ENCODE measurements around the gene TUBGCP4.

DNA sequence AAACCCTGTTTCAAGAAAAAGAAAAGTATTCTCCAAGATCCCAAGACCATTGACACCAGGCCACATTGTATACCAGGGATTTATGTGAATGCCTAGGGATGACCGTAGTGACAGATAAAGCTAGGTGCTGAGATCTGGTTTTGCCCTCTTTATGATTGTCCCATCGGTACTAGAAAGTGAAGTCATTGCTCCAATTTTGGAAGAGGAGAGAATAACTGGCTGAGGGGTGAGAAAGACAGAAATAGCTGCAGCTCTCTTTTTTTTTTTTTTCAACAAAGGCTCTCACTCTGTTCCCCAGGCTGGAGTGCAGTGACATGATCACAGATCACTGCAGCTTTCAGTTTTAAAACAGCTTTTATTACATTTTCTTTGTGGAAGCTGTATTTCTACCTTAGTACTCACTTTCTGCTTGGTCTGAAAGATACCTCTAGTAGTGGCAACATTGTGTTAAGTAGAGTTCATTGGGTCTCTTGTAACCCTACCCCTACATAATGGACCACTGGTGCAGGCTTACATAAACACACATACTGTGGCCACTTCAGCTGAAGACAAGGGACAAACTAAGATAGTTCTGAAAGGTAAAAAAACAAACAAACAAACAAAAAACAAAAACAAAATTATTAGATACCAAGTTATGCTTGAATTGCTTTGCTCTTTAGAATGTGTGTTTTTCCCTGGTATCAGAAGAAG, 18.1 kb upstream of the TUBGCP4 start:
- TF ChIP-seq, protein P1, sequence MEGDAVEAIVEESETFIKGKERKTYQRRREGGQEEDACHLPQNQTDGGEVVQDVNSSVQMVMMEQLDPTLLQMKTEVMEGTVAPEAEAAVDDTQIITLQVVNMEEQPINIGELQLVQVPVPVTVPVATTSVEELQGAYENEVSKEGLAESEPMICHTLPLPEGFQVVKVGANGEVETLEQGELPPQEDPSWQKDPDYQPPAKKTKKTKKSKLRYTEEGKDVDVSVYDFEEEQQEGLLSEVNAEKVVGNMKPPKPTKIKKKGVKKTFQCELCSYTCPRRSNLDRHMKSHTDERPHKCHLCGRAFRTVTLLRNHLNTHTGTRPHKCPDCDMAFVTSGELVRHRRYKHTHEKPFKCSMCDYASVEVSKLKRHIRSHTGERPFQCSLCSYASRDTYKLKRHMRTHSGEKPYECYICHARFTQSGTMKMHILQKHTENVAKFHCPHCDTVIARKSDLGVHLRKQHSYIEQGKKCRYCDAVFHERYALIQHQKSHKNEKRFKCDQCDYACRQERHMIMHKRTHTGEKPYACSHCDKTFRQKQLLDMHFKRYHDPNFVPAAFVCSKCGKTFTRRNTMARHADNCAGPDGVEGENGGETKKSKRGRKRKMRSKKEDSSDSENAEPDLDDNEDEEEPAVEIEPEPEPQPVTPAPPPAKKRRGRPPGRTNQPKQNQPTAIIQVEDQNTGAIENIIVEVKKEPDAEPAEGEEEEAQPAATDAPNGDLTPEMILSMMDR (IDR thresholded peaks at IDR 0.05), result no peak
- TF ChIP-seq FOXJ3 (CRISPR knock-in tag; IDR thresholded peaks at IDR 0.05) (no peak), POLR2AphosphoS5 (IDR thresholded peaks at IDR 0.05; ENCODE audit: low read depth, low read length) (no peak), ELF1 (IDR thresholded peaks at IDR 0.05) (no peak), EZH2phosphoT487 (IDR thresholded peaks at IDR 0.05; ENCODE audit: borderline replicate concordance, low read depth) (no peak), RFX5 (IDR thresholded peaks at IDR 0.05; ENCODE audit: low read length) (no peak), MXI1 (IDR thresholded peaks at IDR 0.05; ENCODE audit: low read depth, low read length) (no peak), GABPA (IDR thresholded peaks at IDR 0.05; ENCODE audit: low read depth) (no peak), FOXM1 (IDR thresholded peaks at IDR 0.05; ENCODE audit: low read depth) (no peak), RAD21 (IDR thresholded peaks at IDR 0.05; ENCODE audit: low read length) (no peak), JUND (IDR thresholded peaks at IDR 0.05) (no peak)
- TF ChIP-seq, protein P2, sequence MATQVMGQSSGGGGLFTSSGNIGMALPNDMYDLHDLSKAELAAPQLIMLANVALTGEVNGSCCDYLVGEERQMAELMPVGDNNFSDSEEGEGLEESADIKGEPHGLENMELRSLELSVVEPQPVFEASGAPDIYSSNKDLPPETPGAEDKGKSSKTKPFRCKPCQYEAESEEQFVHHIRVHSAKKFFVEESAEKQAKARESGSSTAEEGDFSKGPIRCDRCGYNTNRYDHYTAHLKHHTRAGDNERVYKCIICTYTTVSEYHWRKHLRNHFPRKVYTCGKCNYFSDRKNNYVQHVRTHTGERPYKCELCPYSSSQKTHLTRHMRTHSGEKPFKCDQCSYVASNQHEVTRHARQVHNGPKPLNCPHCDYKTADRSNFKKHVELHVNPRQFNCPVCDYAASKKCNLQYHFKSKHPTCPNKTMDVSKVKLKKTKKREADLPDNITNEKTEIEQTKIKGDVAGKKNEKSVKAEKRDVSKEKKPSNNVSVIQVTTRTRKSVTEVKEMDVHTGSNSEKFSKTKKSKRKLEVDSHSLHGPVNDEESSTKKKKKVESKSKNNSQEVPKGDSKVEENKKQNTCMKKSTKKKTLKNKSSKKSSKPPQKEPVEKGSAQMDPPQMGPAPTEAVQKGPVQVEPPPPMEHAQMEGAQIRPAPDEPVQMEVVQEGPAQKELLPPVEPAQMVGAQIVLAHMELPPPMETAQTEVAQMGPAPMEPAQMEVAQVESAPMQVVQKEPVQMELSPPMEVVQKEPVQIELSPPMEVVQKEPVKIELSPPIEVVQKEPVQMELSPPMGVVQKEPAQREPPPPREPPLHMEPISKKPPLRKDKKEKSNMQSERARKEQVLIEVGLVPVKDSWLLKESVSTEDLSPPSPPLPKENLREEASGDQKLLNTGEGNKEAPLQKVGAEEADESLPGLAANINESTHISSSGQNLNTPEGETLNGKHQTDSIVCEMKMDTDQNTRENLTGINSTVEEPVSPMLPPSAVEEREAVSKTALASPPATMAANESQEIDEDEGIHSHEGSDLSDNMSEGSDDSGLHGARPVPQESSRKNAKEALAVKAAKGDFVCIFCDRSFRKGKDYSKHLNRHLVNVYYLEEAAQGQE (IDR thresholded peaks at IDR 0.05; ENCODE audit: low read depth, low read length), result no peak
